Osteoblast (primary cell): Measurements from ENCODE around the gene MAP3K7. TPM values are rescaled to one million over a fixed set of nuclear protein-coding genes. Genes with fewer than 3 reads are reported as not detected.

ENCODE experiments used
- DNase-seq: peaks from one replicate; pipeline ENCODE4 v3.0.0; 2011; ENCODE audit warnings: low spot score, mixed read lengths; ENCODE audit not compliant: insufficient read length; ENCODE audit errors: missing footprints
- H2AFZ ChIP-seq: 2 replicates; pipeline ENCODE4 v1.6.0; 2011; ENCODE audit warnings: mild to moderate bottlenecking, low read length
- H3K27ac ChIP-seq: 2 replicates; pipeline ENCODE4 v1.5.1; 2011; ENCODE audit warnings: mild to moderate bottlenecking, low read depth, low read length, moderate library complexity
- H3K27me3 ChIP-seq: 2 replicates; pipeline ENCODE4 v1.6.0; 2012; ENCODE audit warnings: mild to moderate bottlenecking, control low read depth, inconsistent platforms, low read length, moderate library complexity; ENCODE audit not compliant: insufficient read depth
- H3K36me3 ChIP-seq: 2 replicates; pipeline ENCODE4 v1.5.1; 2011; ENCODE audit warnings: mild to moderate bottlenecking, low read length, control low read depth, moderate library complexity; ENCODE audit not compliant: insufficient read depth
- H3K4me1 ChIP-seq: 2 replicates; pipeline ENCODE4 v1.5.1; 2011; ENCODE audit warnings: mild to moderate bottlenecking, low read length, control low read depth, moderate library complexity; ENCODE audit not compliant: insufficient read depth
- H3K4me2 ChIP-seq: 2 replicates; pipeline ENCODE4 v1.6.0; 2011; ENCODE audit warnings: mild to moderate bottlenecking, low read length; ENCODE audit not compliant: insufficient read depth
- H3K4me3 ChIP-seq: fragments of 200-600 bp; sonication (generic); 3 replicates; pipeline ENCODE4 v1.5.1; 2012; ENCODE audit warnings: mild to moderate bottlenecking, low read length, inconsistent platforms; ENCODE audit not compliant: insufficient read depth
- H3K79me2 ChIP-seq: 2 replicates; pipeline ENCODE4 v1.6.0; 2012; ENCODE audit warnings: mild to moderate bottlenecking, low read length, control low read depth, inconsistent platforms; ENCODE audit not compliant: insufficient read depth
- H3K9me3 ChIP-seq: 2 replicates; pipeline ENCODE4 v1.5.1; 2011; ENCODE audit warnings: low read depth, low read length, control low read depth
- H4K20me1 ChIP-seq: 2 replicates; pipeline ENCODE4 v1.6.0; 2012; ENCODE audit warnings: mild to moderate bottlenecking, low read length, control low read depth; ENCODE audit not compliant: insufficient read depth
- total RNA-seq: library from RNA; depleted of rRNA; stranded (reverse); fragments of >200 nt; gene quantifications from 2 replicates; pipeline ENCODE4 v1.2.3, GENCODE V29; 2012
- TF ChIP-seq, protein P1 (sequence below): IDR thresholded peaks from 2 replicates; pipeline ENCODE4 v1.5.1; 2011; ENCODE audit warnings: mild to moderate bottlenecking, low read depth, low read length, moderate library complexity; ENCODE audit errors: extremely low read depth

MAP3K7 gene
- total RNA-seq, 1 donor: 38.4 TPM

DNA sequence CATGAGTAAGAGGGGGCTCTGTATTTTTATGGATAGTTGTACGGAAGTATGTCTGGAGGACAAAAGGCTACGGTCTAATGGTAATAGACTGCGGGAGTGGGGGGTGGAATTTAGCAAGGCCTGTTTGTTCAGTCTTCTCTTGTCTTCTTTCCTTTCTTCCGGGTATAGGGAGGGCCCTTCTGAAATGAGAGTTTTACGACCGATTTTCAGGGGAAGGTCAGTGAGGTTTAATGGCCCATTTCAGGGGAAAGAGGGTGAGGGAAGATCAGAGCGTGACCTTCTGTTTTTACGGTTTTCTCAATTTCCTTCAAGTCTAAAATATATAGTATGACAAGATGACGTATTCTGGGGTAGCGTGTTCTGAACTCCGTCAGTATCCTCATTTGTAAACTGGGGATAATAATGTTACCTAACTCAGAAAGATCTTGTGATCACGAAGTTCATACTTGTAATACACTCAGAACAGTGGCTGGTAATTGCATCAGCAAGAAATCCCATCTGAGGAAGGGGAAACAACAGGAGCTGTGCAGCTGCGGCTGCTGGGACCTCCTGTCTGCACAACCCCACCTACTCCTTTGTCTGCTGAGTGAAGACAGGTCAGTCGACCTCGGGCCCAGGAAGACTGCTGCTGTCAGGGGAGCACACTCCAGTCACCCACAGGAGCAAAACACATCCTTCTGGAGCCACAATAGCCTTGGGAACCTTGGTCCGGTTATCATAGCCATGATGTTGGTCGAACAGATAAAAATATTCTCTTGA, 90.4 kb downstream of the MAP3K7 start:
- H3K27me3 ChIP-seq: no peaks in the 10 kb centered on the region
- no peak overlapping the region for H3K4me2 ChIP-seq
- no peaks in the 10 kb centered on the region for H3K36me3 ChIP-seq
- peak; percentile 25 for DNase-seq
- no peaks in the 10 kb centered on the region for H4K20me1 ChIP-seq
- H3K9me3 ChIP-seq: no peaks in the 10 kb centered on the region
- no peaks in the 10 kb centered on the region for H3K79me2 ChIP-seq
- no peak overlapping the region for H3K27ac ChIP-seq
- TF ChIP-seq, protein P1, sequence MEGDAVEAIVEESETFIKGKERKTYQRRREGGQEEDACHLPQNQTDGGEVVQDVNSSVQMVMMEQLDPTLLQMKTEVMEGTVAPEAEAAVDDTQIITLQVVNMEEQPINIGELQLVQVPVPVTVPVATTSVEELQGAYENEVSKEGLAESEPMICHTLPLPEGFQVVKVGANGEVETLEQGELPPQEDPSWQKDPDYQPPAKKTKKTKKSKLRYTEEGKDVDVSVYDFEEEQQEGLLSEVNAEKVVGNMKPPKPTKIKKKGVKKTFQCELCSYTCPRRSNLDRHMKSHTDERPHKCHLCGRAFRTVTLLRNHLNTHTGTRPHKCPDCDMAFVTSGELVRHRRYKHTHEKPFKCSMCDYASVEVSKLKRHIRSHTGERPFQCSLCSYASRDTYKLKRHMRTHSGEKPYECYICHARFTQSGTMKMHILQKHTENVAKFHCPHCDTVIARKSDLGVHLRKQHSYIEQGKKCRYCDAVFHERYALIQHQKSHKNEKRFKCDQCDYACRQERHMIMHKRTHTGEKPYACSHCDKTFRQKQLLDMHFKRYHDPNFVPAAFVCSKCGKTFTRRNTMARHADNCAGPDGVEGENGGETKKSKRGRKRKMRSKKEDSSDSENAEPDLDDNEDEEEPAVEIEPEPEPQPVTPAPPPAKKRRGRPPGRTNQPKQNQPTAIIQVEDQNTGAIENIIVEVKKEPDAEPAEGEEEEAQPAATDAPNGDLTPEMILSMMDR: no peak
- H3K4me1 ChIP-seq: no peaks in the 10 kb centered on the region
- H3K4me3 ChIP-seq: no peak overlapping the region
- peak overlapping the region; percentile 25 for H2AFZ ChIP-seq

DNA sequence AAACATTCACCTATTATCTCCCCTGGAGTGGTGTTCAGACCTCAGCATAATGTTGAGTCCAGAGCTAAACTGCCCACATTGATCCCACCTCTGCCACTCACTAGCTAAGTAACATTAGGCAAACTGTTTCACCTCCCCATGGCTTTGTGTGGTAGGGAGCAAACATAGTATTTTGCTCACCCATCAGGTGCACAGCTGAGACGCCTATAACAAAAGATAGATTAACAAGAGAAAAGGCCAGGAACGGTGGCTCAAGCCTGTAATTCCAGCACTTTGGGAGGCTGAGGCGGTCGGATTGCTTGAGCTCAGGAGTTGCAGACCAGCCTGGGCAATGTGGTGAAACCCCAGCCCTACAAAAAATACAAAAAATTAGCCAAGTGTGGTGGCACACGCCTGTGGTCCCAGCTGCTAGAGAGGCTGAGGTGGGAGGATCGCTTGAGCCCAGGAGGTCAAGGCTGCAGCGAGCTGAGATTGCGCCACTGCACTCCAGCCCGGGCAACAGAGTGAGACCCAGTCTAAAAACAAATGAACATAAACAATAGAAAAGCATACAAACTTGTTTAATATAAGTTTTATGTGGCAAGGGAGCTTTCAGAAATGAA, 91.6 kb downstream of the MAP3K7 start:
- TF ChIP-seq, protein P1: no peak

DNA sequence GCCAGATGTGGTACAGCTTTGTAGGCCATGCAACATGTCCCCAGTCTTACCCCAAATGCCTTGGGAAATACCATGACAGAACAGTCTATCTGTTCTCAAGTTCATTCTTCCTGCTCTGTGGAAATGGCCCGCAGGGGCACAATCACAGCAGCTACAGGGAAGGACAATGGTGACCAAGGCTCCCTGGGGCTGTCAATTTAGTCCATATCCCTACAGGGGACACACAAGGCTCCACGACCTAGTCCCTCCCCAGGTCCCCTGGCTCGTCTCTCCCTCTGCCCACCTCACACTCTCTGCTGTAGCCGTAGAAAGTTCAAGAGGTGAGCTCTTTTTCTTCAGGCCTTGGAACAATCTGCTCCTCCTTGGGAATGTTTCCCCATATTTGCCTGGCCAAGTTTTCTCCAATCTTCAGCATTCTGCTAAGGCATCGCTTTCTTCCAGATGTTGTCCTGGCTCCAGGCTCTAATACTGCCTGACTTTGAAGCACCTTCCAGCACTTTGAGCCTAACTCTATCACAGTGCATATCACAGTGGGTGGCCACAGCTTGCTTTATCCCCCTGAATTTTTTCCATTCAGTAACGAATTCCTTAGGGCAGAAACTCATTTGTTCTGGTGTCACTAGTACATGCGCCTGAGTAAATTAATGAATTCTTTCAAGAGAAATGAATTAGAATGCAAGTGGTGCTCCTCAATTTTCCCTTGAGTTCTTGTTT, 92.6 kb downstream of the MAP3K7 start:
- TF ChIP-seq, protein P1: no peak

More for the DNA sequence above, 91.6 kb downstream of the MAP3K7 start:
- Histone ChIP-seq H3K36me3 (no peaks in the 10 kb centered on the region), H4K20me1 (no peaks in the 10 kb centered on the region), H3K4me2 (no peak overlapping the region), H3K4me3 (no peak overlapping the region), H3K9me3 (no peaks in the 10 kb centered on the region), H3K27me3 (peaks cover 4% of the 10 kb centered on the region), H3K27ac (no peak overlapping the region), H3K4me1 (no peaks in the 10 kb centered on the region), H3K79me2 (no peaks in the 10 kb centered on the region), H2AFZ (no peak overlapping the region)
- no peak for DNase-seq

DNA sequence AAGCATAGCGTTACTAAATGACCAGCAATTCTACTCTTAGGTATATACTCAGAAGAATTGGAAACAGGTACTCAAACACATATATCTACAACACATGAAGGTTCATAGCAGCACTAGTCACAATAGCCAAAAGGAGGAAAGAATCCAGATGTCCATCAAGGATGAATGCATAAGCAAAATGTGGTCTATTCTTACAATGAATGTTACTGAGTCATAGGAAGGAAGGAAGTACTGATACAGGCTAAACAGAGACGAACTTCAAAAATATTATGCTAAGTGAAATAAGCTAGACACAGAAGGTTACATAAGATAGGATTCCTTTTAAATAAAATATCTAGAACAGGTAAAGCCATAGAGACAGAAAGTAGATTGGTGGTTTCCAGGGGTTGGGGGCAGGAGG, 93.5 kb downstream of the MAP3K7 start:
- TF ChIP-seq, protein P1: no peak
- no peak overlapping the region for H3K4me3 ChIP-seq
- H2AFZ ChIP-seq: no peak overlapping the region
- no peaks in the 10 kb centered on the region for H4K20me1 ChIP-seq
- H3K79me2 ChIP-seq: no peaks in the 10 kb centered on the region
- H3K4me1 ChIP-seq: no peaks in the 10 kb centered on the region
- no peaks in the 10 kb centered on the region for H3K9me3 ChIP-seq
- no peak overlapping the region for H3K27ac ChIP-seq
- DNase-seq: peak; percentile 30
- H3K27me3 ChIP-seq: peaks cover 9% of the 10 kb centered on the region
- H3K36me3 ChIP-seq: no peaks in the 10 kb centered on the region
- no peak overlapping the region for H3K4me2 ChIP-seq

More for the DNA sequence above, 92.6 kb downstream of the MAP3K7 start:
- Histone ChIP-seq H3K79me2 (no peaks in the 10 kb centered on the region), H3K9me3 (no peaks in the 10 kb centered on the region), H3K36me3 (no peaks in the 10 kb centered on the region), H2AFZ (no peak overlapping the region), H3K27ac (no peak overlapping the region), H3K4me1 (no peaks in the 10 kb centered on the region), H4K20me1 (no peaks in the 10 kb centered on the region), H3K27me3 (peaks cover 5% of the 10 kb centered on the region), H3K4me2 (no peak overlapping the region), H3K4me3 (no peak overlapping the region)
- no peak for DNase-seq
